Right lobe of liver (tissue), 4 donors: ENCODE data around the gene NDST4.

ENCODE experiments used
- CTCF ChIP-seq, 4 donors: fragments of 200-600 bp in 3 of 4; fragments of 450-650 bp in 1 of 4; IDR thresholded peaks; one replicate each; pipeline versions ENCODE4 v1.5.1 to v1.8.0; 2016 to 2022; ENCODE audit warnings: antibody characterized with exemption in 4 of 4, mild to moderate bottlenecking in 2 of 4
- POLR2A ChIP-seq: fragments of 450-650 bp; IDR thresholded peaks from one replicate; pipeline ENCODE4 v1.6.1; 2017; ENCODE audit warnings: antibody characterized with exemption, mild to moderate bottlenecking
- donor health status: DM: no; HTN: no; CAD: no.
- donor health status: DM: no; HTN: no; CAD: no.
- donor health status: DM: no; HTN: yes; CAD: no.

GRCh38 chr4:114791976-114792375 is 321.4 kb downstream of the NDST4 start:
- no peak for TF ChIP-seq CTCF (IDR thresholded peaks at IDR 0.05)
- TF ChIP-seq POLR2A = no peak
